SHP77 treated with DMSO at 0.1 percent for 48 hours (cell line): ENCODE results near the gene CYB5D1.
A peak's percentile ranks its signal among the peaks of the same experiment; 100 is the strongest.
"Not testable (repeated sequence)": the region's sequence is repeated elsewhere in the genome, so short reads cannot be mapped to it uniquely, and the experiment has no call there.

Experiments
- DNase-seq: peaks from one replicate; lab custom pipeline; 2025; lab: John Stamatoyannopoulos, UW

Gene CYB5D1, protein sequence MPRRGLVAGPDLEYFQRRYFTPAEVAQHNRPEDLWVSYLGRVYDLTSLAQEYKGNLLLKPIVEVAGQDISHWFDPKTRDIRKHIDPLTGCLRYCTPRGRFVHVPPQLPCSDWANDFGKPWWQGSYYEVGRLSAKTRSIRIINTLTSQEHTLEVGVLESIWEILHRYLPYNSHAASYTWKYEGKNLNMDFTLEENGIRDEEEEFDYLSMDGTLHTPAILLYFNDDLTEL

DNA sequence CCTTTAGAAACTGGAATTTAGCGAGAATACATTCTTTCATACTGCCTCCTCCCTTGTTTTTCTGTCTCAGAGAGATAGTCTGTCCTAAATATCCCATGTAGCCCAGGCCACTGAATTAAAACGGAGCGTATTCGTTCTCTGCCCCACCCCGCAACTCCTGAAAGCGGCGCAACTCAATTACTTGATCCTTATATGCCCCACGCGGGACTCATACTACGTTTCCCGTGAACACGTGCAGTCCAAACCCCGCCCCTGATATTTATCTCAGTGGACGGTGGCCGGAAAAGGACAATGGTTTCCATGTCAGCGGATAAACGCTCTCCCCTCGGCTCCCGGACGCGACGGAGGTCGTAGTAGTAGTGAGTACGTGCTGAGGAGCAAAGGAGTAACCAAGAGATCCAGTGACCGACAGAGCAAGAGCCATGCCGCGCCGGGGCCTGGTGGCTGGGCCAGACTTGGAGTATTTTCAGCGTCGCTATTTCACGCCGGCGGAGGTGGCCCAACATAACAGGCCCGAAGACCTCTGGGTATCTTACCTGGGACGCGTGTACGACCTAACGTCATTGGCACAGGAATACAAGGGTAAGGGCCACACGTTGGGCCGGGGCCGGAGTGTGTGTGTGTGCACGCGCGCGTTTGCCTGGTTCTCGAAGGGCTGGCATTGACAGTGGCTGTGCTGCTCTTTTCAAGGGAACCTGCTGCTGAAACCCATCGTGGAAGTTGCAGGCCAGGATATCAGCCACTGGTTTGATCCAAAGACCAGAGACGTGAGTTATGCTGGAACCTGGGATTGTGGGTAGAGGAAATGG is at the start of gene CYB5D1:
TSS of gene CYB5D1 (plus strand) at position 291 of the 809 bp plus-strand sequence. CDS start at position 423, 132 bp downstream.
- peak; percentile 99 for DNase-seq

DNA sequence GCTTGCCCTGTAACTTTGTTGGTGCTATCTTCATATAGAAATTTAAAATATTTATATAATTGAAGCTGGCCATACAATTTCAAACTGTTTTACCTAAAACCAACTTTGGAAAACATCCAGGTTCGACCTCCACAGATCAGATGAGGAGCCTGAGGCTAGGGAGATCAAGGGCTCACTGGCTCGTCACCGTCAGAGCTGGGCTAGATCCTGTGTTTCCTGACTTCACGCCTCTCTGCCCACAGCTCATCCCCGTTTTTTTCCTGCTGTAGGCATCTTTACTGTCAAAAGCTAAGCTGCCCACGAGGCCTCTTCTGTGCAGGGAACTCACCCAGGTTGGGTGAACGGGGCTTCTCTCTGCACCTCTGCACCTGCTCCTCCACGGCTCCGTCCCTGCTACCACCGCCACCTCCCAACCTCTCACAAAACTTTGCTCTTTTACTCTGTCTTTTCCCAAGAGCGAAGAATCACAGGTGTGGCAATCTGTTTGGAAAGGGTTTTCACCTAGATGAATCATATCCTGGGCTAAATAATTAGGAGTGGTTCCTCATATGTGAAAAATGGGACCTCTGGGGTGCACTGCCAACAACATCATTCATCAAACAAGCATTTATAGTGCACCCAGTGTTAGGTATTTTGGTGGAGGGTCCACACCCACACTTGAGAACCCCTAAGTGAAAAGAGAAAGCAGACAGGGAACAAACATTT is 48.6 kb upstream of the CYB5D1 start:
- DNase-seq = no peak

DNA sequence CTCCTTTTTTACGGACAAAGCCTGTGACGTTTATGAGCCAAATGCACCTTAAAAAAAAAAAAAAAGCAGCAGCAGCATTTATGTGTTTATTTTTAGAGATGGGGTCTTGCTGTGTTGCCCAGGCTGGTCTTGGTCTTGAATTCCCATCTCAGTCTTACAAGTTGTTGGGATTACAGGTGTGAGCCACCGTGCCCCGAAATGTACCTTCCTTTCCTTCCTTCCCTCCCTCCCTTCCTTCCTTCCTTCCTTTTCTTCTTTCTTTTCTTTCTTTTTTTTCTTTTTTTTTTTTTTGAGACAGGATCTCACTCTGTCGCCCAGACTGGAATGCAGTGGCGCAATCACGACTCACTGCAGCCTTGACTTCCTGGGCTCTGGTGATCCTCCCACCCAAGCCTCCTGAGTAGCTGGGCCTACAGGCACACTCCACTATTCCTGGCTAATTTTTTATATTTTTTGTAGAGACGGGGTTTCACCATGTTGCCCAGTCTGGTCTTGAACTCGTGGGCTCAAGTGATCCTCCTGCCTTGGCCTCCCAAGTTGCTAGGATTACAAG is 47.9 kb upstream of the CYB5D1 start:
- not testable (repeated sequence) for DNase-seq

DNA sequence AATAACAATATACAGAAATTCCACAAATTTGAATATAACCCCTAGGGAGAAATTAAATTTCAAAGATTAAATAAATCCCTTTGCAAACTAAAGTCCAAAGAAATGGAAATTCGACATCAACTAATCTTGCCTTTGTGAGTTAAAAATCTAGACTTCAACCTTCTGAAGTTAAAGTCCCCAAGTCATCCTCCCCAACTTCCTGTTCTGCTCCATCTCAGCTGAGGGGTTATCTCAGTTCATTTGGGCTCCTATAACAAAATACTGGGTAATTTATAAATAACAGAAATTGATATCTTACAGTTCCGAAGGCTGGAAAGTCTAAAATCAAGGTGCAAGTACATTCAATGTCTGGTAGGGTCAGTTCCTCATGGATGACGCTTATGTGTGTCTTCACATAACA is 46.6 kb upstream of the CYB5D1 start:
- DNase-seq = no peak

DNA sequence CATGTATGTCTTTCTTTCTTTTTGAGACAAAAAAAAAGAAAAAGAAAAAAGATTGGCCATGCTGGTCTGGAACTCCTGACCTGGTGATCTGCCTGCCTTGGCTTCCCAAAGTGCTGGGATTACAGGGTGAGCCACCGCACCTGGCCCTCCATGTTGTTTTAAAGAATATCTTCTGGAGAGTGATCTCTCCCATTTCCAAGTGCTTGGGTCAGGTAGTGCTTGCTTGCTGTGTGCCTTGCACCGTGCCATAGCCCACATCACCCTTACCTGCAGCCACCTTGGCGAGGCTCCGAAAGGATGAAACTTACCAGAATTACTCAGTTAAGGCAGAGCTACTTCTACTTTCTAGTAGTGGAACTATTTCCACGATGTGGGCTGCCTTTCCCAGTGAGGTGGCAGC is 42.8 kb upstream of the CYB5D1 start:
- DNase-seq = no peak

DNA sequence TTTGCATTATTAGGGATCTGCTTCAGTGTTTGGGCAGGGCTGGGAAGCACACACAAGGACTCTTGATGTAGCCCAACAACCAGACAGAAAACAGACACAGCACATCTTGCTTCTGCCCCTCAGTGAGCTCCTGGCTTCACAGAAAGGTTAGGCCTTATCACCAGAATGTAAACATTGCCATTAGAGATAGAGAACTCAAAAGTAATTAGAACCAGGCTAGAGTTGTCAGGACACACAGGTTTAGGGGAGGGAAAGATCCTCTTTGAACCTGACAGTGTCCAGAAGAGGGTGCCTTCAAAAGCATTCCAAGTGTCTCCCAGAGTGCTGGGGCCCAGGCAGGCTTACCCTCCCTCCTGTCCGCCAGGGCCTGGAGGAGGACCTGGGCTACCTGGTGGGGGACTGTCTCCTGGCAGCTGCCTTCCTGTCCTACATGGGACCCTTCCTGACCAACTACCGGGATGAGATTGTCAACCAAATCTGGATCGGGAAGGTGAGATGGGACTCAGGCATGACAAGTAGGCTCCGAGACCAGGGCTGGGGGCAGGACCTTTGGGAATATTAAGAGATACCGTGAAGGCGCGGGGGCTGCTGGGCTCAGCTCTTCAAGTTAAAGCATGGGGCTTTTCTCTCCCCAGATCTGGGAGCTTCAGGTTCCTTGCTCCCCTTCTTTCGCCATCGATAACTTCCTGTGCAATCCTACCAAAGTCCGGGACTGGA is 40.7 kb upstream of the CYB5D1 start:
- DNase-seq = no peak

DNA sequence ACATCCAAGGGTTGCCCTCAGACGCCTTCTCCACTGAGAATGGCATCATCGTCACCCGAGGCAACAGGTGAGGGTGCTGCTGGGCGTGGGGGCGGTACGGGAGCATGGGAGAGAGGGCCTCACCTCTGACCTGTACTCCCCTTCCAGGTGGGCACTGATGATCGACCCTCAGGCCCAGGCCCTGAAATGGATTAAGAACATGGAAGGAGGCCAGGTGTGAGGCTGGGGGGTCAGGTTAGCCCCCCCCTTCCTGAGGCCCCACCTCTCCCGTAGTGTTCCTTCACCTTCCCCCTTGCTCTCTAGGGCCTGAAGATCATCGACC is 40.2 kb upstream of the CYB5D1 start:
- no peak for DNase-seq

DNA sequence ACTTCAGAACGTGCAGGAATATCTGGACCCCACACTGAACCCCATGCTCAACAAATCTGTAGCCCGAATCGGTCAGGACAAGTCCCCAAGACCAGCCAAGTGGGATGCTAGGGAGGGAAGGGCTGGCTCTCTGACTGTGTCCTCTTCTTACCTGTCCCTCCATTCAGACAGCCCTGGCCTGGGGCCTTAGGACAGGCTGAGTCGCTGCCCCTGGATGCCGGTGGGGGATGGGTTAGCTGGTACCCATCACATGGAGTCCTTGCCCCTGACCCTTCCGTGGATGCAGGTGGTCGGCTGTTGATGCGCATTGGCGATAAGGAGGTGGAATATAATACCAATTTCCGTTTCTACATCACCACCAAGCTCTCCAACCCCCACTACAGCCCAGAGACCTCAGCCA is 39.8 kb upstream of the CYB5D1 start:
- DNase-seq = no peak

DNA sequence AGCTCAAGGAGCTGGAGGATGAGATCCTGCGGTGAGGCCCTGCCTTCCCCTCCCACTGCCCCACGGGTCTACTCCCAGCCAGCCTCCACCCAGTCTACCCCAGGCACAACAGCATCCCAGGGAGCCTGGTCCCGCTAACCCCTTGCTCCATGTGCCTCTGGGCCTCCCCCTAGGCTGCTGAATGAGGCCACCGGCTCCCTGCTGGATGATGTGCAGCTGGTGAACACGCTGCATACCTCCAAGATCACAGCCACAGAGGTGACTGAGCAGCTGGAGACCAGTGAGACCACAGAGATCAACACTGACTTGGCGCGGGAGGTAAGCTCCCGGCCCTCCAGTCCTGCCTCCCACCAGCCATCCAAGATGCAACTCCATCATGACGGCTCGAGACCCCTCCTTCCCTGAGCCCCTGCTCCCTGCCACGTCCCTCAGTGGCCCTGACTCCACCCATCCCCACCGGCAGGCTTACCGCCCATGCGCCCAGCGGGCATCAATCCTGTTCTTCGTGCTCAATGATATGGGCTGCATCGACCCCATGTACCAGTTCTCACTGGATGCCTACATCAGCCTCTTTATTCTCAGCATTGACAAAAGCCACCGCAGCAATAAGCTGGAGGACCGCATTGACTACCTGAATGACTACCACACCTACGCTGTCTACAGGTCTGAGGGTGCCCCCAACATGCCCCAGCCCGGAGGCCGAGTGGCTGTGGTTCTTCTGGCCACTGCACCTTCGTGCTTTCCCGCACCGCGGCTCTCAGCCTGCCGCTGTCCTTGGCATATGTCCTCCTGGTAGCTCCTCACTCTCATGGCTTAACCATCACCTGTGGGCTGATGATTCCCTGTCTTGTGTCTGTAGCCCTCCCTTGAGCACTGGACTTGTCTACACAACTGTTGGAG is 38.8 kb upstream of the CYB5D1 start:
- no peak for DNase-seq

DNA sequence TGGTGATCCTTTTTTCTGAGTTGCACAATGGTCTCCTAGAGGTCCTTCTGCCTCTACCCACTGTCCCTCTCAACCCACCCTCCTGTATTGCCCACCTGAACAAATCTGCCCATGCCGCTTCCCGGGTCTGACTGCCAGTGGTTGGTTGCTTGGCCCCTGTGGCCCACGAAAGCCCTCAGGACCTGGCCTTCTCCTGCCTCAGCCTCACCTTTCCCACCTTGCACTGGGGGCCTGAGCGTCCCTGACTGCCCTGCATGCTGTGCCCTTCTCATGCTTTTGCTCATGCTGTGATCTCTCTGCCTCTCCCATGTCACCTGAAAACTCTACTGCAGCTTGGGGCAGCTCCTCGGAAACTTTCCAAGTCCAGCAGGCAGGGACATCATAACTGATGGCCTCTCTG is 37.6 kb upstream of the CYB5D1 start:
- DNase-seq = no peak

DNA sequence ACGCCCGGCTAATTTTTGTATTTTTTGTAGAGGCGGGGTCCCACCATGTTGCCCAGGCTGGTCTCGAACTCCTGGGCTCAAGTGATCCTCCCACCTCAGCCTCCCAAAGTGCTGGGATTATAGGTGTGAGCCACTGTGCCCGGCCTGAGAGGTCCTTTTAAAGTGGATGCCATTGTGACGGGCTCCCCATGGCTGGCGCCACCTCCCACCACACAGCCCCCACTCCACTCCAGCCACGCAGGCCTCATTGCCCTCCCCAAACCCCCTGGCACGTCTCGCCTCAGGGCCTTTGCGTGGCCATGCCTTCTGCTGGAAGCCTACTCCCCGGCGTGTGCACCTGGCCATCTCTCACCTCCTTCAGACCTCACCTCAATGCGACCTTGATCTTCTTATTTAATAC is 35.7 kb upstream of the CYB5D1 start:
- DNase-seq = no peak

DNA sequence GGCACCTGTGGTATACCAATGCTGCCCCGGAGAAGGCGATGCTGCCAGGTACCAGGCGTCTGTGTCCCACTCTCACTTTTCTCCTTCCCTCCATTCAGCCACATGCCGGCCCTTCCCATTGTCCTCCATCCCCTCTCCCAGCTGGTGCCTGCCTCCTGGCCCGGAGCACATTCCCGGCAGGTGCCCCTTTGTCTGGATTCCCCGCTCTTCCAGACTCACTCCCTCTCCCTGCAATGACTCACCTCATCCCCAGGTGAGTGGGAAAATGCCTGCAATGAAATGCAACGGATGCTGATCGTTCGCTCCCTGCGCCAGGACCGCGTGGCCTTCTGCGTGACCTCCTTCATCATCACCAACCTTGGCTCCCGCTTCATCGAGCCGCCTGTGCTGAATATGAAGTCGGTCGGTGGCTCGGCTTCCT is 34.2 kb upstream of the CYB5D1 start:
- DNase-seq = no peak

DNA sequence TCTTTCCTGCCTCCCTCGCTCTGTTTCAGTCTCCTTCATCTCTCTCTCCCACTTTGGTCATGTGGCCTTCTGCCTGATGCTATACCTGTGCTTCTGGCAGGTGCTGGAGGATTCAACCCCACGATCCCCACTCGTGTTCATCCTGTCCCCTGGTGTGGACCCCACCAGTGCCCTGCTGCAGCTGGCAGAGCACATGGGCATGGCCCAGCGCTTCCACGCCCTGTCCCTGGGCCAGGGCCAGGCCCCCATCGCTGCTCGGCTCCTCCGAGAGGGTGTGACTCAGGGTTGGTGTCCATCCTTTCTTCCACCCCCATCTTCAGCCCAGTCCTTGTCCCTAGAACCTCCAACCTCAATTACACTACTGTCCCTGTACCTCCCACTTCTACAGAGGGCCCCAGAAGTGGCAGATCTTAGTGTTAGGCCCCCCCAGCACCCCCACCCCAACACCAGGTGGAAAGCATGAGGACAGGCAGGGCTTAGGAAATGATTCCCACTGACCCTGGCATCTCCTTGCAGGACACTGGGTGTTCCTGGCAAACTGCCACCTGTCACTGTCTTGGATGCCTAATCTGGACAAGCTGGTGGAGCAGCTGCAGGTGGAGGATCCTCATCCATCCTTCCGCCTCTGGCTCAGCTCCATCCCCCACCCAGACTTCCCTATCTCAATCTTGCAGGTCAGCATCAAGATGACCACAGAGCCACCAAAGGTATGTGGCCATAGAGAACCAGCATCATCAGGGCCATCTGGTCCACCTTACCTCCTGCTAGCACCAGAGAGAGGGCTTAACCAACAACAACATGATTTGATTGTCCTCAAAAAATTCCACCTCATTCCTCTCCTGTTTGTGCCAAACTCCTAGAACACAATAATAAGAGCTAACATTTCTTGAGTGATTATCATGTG is 33.5 kb upstream of the CYB5D1 start:
- no peak for DNase-seq

DNA sequence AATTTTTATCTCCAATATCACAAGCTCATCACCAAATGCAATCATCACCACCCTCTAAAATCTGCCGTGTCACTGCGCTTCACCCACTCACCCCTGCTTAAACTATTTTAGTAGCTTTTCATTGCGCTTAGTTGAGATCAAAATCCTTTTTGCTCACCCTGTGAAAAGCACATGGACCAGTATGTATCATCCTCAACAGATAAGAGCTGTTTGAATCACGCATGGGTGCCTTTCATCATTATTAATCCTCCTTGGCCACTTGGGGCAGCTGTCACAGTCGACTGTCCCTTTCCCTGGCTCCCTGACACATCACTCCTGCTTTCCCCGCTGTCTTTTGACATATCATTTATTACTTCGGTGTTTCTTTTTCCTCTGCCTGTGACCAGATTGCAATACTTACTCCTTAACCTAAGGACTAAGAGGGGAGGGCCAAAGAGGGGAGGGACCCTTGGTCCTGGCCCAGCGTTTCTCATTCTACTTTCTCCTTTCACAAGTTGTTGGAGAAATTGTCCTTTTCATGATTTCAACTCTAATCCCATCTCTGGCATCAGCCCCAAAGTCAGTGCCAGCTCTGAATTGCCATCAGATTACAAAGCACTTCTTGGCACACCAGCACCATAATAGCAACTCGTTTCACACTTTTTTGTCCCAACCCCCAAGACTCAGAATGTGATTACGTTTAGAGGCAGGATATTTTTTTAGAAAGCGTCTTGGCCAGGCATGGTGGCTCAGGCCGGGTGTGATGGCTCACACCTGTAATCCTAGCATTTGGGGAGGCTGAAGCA is 32.4 kb upstream of the CYB5D1 start:
- no peak for DNase-seq

DNA sequence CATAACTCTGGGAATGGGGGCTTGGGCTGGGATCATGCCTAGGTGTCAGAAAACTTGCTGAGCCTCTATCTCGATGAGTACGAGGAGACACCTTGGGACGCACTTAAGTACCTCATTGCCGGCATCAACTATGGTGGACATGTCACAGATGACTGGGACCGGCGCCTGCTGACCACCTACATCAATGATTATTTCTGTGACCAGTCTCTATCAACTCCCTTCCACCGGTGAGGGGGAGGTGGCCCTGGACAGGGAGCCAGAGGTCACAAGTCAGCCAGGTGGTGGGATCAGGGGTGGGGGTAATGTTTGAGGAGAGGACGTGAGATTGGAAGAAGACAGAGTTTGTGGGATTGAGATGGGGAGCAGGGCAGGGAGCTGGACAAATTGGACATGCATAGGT is 27.2 kb upstream of the CYB5D1 start:
- no peak for DNase-seq

DNA sequence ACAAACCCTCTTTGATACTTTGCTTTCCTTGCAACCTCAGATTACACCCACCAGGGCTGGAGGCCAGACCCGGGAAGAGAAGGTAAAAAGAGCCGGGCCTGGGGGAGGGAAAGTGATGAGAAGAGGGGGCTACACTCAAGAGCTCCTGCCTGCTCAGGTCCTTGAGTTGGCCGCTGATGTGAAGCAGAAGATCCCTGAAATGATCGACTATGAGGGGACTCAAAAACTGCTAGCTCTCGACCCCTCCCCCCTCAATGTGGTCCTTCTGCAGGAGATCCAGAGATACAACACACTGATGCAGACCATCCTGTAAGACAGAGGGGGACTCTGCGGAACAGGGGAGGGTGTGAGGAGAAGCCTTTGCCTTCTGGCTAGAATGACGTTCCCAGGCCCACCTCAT is 26.6 kb upstream of the CYB5D1 start:
- no peak for DNase-seq

DNA sequence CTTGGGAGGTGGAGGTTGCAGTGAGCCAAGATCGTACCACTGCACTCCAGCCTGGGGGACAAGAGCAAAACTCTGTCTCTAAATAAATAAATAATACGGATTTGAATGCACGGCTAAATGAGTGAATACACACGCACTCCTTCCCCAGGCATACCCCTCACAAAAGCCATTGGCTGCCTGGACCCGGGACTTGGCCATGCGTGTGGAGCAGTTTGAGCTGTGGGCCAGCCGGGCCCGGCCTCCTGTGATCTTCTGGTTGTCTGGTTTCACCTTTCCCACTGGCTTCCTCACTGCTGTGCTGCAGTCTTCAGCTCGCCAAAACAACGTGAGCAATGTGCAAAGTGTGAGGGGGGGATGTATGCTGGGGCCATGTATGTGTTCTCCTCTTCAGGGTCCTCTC is 25.4 kb upstream of the CYB5D1 start:
- no peak for DNase-seq

DNA sequence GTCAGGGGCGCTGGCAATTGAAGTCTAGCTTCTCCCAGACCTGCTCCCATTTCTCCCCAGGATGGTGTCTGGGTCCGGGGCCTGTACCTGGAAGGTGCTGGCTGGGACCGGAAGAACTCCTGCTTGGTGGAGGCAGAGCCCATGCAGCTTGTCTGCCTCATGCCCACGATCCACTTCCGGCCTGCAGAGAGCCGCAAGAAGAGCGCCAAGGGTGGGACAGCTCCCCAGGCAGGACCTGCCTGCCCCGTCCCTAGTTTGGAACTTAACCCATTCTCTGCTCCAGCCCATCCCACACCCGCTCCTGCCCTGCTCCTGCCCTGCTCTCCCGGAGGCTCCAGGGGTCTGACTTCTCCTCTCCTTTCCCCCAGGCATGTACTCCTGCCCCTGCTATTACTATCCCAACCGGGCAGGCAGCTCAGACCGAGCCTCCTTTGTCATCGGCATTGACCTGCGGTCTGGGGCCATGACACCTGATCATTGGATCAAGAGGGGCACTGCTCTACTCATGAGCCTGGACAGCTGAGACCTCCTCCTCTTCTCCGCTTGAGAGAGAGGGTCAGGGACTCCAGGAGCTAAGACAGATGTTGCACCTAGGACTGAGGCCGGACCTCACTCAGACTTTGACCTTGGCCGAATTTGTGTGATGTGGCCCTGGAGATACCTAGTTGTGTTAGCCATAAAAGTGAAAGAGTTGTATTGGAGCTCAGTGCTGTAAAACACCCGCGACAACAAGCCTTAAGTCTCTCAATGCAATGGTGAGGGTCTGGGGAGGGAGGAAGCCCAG is 24.6 kb upstream of the CYB5D1 start:
- DNase-seq = no peak
